PC-9 (cell line): Measurements from ENCODE around the gene PER3.

Source experiments
- CTCF ChIP-seq: fragments of 200-600 bp; sonication (generic); conservative IDR thresholded peaks from 2 replicates; pipeline ENCODE4 v1.6.1; 2017; ENCODE audit warnings: mixed run types, antibody characterized with exemption, mild to moderate bottlenecking, moderate library complexity
- EZH2 ChIP-seq: fragments of 200-600 bp; sonication (generic); IDR thresholded peaks from 2 replicates; pipeline ENCODE4 v1.8.0; 2017; ENCODE audit warnings: antibody characterized with exemption, low read depth

- TF ChIP-seq CTCF (no peak), EZH2 (no peak)
Measured at GRCh38 chr1:7890853-7891252, 106.8 kb downstream of the PER3 start.
